ENCODE data around the gene AKAP7.

DNA sequence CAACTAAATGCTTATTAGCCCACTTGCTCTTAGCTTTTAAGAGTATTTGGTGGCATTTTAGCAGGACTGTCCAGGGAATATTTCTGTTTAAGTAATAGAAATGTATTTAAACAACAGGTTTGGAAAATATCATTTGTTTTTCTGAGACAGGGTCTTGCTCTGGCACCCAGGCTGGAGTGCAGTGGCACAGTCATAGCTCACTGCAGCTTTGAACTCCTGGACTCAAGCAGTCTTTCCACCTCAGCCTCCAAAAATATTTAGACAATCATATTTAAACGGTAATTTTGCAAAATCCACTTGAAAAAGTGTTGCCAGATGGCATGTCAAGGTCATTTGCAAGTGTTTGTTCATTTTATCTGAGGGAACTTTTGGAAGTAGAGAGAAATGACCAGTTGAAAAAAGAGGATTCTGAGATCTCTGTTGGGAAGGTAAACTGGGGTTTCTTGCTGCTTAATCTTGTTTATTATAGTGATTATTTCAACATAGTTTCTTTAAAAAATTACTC lies 25.0 kb downstream of the AKAP7 start:
- TF ChIP-seq, protein P1, sequence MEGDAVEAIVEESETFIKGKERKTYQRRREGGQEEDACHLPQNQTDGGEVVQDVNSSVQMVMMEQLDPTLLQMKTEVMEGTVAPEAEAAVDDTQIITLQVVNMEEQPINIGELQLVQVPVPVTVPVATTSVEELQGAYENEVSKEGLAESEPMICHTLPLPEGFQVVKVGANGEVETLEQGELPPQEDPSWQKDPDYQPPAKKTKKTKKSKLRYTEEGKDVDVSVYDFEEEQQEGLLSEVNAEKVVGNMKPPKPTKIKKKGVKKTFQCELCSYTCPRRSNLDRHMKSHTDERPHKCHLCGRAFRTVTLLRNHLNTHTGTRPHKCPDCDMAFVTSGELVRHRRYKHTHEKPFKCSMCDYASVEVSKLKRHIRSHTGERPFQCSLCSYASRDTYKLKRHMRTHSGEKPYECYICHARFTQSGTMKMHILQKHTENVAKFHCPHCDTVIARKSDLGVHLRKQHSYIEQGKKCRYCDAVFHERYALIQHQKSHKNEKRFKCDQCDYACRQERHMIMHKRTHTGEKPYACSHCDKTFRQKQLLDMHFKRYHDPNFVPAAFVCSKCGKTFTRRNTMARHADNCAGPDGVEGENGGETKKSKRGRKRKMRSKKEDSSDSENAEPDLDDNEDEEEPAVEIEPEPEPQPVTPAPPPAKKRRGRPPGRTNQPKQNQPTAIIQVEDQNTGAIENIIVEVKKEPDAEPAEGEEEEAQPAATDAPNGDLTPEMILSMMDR (IDR thresholded peaks at IDR 0.05), result no peak
- TF ChIP-seq ZFX (IDR thresholded peaks at IDR 0.05; ENCODE audit: borderline replicate concordance), result no peak

Data from 22Rv1 (cell line).